GM21360 (cell line): ENCODE measurements around the gene TNN.
"Not testable (repeated sequence)": the region's sequence is repeated elsewhere in the genome, so short reads cannot be mapped to it uniquely, and the experiment has no call there.

Experiments
- ATAC-seq: cut with Tn5 transposase; IDR thresholded peaks from one replicate; pipeline ENCODE4 v1.9.1; 2021; ENCODE audit warnings: mild to moderate bottlenecking, moderate library complexity; ENCODE audit not compliant: unreplicated experiment

TNN gene, protein sequence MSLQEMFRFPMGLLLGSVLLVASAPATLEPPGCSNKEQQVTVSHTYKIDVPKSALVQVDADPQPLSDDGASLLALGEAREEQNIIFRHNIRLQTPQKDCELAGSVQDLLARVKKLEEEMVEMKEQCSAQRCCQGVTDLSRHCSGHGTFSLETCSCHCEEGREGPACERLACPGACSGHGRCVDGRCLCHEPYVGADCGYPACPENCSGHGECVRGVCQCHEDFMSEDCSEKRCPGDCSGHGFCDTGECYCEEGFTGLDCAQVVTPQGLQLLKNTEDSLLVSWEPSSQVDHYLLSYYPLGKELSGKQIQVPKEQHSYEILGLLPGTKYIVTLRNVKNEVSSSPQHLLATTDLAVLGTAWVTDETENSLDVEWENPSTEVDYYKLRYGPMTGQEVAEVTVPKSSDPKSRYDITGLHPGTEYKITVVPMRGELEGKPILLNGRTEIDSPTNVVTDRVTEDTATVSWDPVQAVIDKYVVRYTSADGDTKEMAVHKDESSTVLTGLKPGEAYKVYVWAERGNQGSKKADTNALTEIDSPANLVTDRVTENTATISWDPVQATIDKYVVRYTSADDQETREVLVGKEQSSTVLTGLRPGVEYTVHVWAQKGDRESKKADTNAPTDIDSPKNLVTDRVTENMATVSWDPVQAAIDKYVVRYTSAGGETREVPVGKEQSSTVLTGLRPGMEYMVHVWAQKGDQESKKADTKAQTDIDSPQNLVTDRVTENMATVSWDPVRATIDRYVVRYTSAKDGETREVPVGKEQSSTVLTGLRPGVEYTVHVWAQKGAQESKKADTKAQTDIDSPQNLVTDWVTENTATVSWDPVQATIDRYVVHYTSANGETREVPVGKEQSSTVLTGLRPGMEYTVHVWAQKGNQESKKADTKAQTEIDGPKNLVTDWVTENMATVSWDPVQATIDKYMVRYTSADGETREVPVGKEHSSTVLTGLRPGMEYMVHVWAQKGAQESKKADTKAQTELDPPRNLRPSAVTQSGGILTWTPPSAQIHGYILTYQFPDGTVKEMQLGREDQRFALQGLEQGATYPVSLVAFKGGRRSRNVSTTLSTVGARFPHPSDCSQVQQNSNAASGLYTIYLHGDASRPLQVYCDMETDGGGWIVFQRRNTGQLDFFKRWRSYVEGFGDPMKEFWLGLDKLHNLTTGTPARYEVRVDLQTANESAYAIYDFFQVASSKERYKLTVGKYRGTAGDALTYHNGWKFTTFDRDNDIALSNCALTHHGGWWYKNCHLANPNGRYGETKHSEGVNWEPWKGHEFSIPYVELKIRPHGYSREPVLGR (N-terminal part only)

DNA sequence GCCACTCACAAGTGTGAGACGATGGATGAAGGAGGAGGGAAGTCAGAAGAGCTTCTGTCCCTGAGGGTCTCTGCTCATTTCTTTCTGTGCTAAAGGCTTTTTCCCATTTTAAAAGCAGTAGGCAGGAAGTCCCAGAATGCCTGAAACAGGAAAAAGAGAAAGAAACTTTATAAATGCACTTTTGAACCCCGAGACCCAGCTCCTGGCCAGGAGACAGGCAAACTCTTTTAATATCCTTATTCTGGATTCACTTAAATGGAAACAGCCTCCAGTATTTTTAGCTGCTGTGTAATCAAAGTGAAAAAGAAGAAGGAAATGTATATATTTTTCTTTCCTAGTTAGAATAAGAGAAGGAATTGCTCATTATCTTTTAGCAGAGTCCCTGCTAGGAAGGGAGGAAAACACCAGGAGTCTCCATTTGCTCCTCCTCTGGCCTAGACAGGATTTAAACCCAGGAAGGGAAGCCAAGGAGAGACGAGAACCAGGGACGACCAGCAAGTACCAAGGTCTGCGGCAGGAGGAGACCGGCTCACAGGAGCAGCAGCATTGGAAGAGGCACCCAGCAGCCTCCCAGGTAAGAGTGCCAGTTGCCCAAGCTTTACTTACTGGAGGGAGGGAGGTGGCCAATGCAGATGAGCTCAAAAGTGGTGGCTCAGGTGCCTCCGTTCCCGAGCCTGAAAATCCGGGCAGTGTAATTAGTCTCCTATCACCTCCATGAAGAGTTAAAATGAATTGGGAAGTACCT lies at the start of gene TNN:
TSS of gene TNN (plus strand) at position 472 of the 745 bp plus-strand sequence. CDS start 9,586 bp downstream, outside the sequence.
- ATAC-seq: no peak

DNA sequence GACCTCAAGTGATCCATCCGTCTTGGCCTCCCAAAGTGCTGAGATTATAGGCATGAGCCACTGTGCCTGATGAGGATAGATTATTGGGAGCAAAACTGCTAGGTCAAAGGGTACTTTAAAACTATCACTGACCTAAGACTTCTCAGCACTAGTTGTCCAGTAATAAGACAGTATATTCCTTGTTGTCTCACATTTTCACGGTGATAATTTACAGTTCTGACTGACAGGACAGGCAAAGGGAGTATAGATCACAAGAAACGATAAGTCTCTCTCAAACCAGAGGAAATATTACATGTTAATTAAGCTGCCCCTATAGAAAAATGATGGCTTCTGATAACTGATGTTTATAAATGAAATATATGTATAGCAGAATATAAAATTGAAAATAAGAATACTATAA lies 48.1 kb upstream of the TNN start:
- ATAC-seq: no peak

DNA sequence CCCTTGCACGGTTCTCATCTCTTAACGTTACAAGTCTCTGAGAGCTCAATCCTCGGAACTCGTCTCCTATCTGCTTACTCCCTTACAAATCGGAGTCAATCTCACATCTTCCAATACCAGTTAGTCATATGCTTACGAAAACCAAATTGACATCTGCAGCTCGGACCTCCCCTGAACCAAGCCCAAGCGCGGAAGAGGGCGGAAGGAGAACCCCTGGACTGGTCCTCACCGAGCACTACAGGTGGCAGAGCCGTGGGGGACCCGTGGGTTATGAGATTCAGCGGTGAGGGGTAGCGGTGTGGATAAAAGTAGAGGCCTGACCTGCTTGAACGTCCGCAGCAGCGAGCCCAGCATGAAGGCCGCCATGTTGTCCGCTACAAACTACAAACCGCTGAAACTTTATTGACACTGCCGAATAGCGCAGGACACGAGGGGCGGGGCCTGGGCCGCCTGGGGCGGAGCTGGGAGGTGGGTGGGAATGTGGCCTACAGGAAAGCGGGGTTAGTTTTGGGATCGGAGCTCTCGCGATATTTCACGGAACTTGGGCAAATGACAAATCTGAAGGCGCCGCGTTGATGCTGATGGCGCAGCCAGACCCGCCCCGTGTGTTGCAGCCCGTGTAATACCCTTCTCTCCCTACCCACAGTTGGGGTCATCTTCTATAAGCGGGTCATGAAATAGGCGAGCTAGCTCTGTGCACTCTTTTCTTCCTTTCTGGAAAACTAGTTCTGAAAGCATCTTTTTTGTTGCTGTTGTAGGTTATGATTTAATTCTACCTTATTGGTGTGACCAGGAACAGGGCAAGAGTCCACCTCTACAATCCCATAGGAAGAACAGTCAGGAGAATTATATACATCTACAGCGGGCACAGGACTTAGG lies 44.4 kb upstream of the TNN start, which contains the start of gene MRPS14:
TSS of gene MRPS14 (minus strand) at position 383 of the 879 bp plus-strand sequence. CDS start at position 366, 17 bp downstream.
- ATAC-seq: peak; percentile 94

DNA sequence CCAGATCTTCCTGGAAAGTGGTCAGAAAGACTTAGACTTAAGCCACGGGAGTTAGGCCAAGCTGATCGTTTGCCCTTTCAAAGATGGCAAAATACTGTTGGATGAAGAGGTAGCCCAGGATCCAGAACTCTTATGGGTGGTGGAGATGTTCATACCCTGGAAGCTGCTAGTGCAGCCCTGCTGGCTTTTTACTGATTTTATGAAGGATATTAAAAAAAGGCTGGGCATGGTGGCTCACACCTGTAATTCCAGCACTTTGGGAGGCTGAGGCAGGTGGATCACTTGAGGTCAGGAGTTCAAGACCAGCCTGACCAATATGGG lies 43.8 kb upstream of the TNN start:
- not testable (repeated sequence) for ATAC-seq

DNA sequence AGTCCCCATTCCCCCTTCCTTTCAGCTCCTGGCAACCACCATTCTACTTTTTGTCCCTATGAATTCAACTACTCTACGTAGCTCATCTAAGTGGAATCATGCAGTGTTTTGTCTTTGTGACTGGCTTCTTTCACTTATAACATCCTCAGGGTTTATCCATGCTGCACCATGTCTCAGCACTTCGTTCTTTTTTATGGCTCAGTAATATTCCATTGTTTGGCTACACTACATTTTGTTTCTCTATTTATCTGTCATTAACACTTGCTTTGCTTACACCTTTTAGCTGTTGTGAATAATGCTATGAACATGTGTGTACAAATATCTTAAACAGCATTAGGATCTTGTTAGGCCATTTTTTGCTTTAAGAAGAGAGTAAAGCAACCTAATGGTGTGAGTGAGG lies 42.9 kb upstream of the TNN start:
- no peak for ATAC-seq

DNA sequence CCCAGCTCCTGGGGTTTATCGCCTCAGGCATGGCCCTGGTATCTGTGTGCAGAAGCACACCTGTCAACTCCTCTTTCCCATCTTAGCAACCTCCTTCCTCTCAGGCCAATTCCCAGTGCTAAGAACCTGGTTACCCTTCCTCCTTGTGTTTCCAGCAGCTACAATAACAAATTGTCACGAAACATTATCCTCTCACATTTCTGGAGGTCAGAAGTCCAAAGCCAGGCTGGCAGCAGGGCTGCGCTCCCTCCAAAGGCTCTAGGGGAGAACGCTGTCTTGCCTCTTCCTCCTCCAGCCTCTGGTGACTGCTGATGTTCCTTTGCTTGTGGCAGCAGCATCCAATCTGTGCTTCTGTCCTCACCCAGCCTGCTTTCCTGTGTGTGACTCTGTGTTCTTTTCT lies 33.7 kb upstream of the TNN start:
- ATAC-seq: no peak

DNA sequence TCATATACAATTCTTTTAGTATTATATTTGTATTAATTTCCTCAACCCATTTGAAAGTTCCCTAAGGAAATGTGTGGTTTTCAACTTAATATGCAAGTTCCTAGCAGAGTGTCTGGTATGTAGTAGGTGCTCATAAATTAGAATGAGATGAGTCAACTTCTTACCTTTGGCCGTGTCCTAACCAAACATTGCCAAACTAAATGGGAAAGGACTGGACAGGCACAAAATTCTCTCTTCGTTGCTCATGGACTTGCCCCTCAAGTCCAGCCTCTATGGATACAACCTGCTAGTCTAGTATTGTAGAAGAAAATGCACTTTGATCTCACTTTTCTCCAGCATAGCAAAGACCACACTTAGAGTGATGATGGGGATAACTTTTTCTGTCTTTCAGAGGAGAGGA lies 32.9 kb upstream of the TNN start:
- ATAC-seq: no peak

DNA sequence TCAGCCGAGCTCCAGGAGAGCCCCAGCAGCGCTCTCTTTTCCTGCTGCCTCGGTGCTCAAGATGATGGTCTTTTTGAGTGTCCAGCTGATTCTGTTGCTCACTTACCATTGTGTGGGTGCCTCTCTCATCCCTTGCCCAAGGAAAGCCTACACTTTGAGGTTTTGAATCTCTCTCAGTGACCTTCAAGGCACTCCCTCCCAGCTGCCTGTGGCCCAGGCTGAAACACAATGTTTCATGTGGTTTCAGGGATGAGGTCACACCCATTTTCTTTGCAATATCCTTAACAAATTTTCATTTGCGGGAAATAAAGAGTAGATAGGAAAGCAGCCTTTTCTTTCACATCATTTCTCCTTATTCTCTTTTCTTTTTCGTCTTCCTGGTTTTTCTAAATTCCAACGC lies 31.8 kb upstream of the TNN start:
- ATAC-seq: no peak

DNA sequence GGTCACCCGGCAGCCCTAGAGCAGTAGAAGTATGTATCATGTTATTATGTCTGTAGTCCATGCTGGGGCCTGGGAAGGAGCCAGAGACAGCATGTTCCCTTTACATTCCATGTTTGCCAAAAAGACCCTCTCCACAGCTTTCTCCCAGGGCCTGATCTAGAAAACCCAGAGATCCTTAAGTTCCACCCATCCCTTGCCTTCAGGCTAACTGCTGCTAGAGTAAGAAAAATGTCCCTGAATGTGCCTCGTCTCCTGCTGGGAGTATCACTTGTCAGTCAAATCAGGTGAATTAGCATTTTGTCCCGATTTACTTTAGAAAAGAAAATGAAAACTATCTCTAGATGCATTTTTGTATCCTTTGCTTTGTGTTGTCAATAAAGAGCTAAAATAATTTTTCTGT lies 31.2 kb upstream of the TNN start:
- ATAC-seq: no peak

DNA sequence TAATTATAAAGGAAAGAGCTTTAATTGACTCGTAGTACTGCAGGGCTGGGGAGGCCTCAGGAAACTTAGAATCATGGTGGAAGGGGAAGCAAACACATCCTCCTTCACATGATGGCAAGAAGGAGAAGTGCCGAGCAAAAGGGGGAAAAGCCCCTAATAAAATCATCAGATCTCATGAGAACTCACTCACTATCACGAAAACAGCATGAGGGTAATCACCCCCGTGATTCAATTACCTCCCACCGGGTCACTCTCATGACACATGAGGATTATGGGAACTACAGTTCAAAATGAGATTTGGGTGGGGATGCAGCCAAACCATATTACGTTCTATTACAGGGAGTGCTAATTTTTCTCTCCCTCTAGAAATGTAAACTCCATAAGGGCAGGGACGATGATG lies 30.2 kb upstream of the TNN start:
- no peak for ATAC-seq

DNA sequence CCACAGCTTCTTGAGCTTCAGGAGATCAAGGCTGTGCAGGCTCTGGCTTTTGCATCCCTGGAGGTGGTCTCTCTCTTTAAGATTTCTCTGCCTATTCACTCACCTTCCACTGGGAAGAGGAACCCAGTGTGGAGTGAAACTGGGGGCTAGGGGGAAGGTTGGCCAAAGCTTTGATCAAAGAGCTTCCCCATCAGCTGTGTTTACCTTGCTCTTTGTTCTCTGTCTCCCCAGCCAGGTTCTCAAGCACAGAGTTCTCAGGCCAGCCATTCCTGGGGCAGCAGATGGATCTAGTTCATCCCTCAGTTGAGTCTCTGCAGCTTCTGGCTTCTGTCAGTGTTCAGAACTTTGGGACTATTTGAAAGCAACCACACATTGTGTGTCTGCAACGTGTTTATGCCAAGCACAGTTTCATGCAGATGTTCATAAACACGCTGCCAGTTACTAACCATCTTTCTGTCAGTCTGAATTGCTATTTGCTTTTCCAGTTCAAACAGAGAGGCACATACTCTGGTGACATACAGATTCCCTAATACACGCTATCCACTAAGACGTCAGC lies 27.2 kb upstream of the TNN start:
- ATAC-seq: no peak

DNA sequence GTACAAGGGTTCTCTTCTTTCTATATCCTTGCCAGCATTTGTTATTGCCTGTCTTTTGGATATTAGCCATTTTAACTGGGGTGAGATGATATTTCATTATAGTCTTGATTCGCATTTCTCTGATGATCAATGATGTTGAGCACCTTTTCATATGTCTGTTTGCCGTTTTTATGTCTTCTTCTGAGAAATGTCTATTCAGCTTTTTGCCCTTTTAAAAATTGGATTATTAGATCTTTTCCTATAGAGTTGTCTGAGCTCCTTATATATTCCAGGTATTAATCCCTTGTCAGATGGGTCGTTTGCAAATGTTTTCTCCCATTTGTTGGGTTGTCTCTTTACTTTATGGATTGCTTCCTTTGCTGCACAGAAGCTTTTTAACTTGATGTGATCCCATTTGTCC lies 25.0 kb upstream of the TNN start:
- no peak for ATAC-seq

DNA sequence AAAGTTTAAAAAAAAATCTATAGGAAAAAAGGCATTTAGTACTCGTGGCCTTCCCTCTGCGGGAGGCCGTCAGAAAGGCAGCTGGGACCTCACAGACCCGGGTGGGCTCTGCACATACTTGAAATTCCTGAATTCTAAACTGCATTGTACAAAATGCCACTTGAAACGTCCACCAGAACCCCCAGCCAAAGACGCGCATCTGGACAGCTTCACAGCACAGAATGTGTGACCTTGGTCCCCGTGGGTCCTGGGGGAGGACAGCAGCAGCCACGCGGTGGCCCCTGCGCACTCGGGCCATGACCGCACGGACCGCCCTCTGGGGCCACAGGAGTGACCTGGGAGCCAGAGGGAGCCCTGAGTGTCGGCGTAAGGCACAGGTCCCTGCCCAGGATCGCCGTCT lies 23.8 kb upstream of the TNN start:
- no peak for ATAC-seq

DNA sequence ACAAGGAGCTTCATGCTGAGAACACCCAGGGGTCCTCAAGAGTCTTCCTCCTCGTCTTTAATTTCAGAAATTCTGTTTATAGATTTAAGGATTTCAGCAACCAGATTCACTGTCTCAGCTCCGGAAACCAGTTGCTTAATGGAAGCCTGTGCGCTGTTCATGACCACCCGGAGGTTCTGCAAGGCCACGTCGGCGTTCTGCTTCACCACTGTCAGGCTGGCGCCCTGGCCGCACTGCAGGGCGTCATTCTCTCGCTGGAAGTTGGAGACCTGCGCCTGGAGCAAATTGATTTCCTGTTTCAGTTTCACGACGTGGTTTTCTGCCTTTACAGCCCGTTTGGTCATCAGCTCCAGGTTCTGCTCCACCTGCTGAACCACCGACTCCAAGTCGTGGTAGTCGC lies 23.0 kb upstream of the TNN start:
- not testable (repeated sequence) for ATAC-seq

DNA sequence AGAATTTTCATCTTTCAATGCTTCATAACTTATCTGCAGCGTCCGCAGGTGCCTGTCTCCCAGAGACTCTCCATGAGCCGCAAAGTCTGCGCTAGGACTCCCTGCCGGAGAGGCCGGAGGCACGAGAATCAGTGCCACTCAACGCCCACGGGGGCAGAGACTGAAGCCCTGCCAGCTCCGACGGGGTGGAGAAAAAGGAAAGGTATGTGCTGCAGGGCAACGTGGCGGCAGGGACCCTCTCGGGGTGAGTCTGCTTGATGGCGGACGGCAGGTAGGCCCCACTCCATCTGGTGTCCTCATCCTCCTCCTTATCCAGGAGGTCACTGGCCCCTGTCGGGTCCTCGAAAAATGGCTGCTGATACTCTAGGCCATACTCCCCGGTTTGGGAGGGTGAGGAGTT lies 22.5 kb upstream of the TNN start:
- no peak for ATAC-seq

DNA sequence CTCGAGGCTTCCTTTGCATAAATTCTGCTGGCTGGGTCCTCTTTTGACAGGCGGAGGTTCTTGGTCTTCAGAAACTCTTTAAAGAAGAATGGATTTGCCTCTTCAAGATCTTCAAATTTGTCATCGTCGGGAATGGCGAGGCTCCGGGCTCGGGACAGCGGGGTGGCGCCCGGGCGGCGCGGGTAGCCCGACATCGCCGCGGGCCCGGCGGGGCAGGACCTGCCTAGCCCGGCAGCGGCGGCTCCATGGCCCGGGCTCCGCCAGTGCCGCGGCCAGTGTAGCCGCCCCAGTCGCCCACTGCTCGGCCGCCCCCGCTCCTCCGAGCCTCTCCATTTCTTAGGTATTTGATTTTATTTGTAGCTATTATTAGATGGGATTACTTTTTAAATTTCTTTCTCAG lies 22.1 kb upstream of the TNN start:
- ATAC-seq: no peak

DNA sequence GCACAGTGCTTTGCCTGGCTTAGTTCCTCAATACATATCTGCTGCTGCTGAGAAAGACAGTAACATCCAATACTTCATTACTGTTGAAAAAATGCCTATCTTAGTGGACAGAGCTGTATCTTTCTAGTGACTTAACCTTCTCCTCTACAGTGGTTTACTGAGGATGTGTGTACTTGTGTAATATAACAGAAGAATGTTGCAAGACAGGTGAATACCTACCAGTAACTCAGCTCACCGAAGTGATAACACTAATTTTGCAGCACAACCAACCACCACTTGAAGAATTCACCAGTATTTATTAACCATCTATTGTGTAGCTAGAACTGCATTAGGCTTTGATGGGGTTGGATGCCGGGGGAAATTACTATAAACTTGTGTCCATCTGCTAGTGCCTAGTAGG lies 16.6 kb upstream of the TNN start:
- ATAC-seq: no peak

DNA sequence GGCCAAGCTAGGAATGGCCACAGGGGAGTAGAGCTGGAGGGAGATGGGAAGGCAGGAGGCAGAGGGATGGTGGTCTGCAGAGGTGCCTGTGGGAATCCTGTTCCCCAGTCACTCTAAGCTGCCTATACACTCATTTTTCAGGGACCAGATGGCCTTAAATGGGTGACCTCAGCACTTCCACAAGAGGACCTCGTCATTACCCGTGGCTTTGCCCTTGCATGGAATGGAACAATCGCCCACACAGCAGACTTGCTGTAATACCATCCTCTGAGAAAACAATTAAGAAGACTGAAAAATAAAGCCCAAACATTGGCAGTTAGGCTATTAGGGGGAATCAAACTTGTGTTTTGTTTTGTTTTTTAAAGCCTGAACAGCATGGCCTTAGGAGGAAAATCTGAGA lies 12.9 kb upstream of the TNN start:
- no peak for ATAC-seq

DNA sequence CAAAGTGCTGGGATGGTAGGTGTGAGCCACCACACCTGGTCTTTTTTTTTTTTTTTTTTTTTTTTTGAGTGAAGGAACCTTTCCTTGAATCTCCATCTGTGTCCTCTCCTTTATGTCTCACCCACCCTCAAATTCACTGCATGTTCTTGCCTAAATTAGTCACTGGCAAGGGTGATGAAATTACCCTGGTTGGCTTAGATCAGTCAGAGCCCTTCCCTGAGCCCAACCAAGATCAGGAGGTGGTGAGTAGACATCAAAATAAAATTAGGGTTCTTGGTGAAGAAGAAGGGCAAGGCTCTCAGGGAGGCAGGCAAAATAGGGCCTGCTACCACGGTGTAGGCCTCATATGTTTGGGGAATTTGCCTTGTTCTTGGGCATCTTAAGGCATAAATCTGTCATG lies 5.3 kb upstream of the TNN start:
- ATAC-seq: no peak
